ENCODE measurements around the gene TMPRSS6. TPM values are rescaled to one million over a fixed set of nuclear protein-coding genes. Genes with fewer than 3 reads are reported as not detected.

TMPRSS6 gene
- polyA plus RNA-seq, 3 donors: 0.17 to 0.21 (median 0.21) TPM

DNA sequence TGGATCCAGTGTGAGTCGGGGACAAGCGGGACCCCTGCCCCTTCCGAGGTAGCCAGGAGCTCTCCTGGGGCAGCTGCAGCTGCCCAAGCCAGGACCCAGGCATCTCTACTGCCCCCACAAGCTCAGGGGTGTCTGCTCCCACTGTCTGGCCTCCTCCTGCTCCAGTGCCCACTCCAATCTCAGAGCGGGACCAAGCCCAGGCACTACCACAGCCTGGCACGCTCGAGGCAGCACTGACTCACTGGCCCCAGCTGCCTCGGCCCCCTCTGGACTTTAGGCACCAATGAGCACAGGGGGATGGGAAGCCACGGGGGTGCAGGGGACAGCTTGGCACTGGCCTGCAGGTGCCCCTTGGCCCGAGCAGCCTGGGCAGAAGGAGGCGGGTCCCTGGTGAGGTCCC, 32.0 kb upstream of the TMPRSS6 start:
- DNase-seq (ENCODE audit: low read depth in 3 of 3, low spot score in 2 of 3): no peak

DNA sequence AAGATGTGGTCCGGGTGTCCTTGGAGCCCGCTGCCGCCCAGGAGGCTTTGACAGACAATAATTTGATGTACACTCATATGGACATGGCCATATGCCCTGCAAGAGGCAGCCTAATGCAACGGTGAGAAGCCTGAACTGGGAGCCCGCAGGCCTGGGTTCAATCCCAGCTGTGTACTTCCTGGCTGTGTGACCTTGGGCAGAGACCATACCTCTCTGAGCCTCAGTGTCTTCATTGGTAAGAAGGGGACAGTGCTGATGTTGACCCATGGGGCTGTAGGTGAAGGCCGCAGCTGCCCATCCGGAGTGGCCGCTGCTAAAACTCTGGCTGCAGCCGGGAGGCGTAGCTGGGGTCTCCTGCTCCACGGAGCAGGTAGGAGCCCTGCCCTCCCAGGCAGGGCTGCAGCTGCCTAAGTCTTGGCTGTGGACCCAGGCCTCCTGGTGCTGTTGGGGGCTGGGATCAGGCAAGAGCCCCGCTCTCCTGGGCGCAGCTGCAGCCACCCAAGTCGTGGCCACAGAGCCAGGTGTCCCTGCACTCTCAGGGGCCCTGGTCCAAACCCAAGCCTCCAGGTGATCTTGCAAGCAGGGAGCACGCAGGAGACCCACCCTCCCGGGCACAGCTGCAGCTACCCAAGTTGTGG, 31.3 kb upstream of the TMPRSS6 start:
- DNase-seq (ENCODE audit: low read depth in 3 of 3, low spot score in 2 of 3): no peak

DNA sequence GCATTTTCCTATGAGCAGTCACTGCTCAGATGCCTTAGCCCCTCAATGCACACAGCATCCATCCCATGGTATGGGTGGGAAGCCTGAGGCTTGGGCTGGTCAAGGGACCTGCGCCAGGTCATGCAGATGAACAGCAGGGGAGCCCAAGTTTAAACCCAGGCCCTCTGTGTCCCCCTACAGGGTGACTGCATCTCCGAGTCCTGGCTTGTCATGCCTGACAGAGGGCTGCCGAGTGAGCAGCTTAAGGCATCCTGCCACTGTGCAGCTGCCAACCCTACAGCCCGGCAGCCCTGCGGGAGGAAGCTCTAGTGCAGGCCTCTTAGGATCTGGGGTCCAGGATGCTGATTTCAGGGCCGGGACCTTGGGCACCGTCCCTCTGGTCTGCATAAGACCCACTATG, 30.2 kb upstream of the TMPRSS6 start:
- DNase-seq (ENCODE audit: low read depth in 3 of 3, low spot score in 2 of 3): no peak

DNA sequence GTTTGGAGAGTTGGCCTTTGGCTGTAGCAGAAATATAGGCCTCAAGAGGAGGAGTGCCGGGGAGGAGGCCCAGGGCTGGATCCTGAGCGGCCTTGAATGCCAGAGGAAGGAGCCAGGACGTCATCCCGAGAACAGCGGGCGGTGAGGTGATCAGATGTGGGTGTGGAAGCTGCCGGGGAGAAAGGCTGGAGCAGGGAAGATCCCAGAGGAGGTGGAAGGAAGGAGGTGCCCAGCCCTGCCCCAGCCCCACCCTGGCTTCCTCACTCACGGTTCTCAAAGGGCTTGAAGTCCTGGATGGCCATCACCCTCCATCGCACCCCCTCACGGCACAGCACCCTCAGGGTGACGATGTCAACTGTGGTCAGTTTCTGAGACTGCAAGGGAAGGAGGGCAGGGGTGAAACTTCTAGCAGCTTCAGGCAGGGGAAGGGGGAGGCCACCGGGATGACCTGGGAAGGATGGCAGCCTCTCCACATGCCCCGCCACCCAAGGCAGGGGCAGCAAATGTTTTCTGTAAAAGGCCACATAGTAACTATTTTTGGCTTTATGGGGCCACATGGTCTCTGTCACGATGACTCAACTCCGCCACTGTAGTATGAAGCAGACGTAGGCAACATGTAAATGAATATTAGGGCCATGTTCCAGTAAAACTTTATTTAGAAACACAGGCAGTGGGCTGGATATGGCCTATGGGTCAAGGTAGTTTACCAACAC, 29.5 kb upstream of the TMPRSS6 start:
- no peak for DNase-seq (ENCODE audit: low read depth in 3 of 3, low spot score in 2 of 3)

DNA sequence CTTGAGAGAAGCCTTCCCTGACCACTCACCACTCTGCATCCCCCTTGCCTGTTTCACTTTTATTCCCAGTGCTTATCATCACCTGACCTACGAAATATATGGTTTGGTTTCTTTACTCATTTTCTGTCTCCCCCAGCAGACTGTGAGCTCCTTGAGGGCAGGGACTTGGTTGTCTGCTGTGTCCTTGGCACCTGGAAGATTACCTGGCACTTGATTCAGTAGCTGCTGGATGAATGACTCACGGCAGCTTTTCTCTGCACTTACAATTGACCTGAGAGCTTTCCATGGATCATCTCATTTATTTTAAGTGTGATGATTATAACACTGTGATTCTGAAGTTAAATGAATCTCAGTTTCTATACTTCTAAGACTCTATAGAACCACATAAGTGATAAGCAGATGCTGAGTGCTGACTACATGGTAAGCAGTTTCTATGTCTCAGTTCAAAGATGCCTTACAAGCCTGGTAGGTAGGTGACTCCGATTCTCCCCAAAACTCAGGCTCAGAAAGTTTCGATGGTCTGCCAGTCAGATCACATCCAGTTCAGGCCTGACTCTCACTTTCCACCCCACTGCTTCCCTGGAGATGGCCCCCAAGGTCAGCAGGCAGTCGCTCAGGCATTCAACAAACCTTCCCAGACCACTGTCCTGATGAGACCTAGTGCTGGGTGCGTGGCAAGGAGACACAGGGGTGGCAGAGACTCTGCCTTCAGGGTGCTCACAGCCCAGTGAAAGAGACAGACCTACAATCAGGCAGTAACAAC, 28.6 kb upstream of the TMPRSS6 start:
- DNase-seq (ENCODE audit: low read depth in 3 of 3, low spot score in 2 of 3): no peak

DNA sequence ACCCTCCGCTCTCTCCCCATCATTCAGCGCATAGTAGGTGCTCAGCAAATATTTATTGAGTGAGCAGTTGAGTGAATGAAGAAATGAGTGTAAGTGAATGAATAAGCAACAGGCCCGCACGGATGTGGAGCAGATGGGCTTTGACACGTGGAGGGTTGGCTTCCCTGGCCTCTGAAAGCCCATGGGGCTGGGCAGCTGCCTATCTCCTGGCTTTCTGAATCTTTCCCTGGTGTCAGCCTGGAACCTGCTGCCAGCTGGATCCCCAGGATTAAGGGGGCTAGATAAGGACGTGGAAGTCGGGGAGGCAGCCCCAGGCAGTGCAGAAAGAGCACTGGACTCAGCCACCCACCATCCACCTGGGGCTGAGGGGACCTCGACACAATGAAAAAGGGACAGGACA, 27.6 kb upstream of the TMPRSS6 start:
- no peak for DNase-seq (ENCODE audit: low read depth in 3 of 3, low spot score in 2 of 3)

DNA sequence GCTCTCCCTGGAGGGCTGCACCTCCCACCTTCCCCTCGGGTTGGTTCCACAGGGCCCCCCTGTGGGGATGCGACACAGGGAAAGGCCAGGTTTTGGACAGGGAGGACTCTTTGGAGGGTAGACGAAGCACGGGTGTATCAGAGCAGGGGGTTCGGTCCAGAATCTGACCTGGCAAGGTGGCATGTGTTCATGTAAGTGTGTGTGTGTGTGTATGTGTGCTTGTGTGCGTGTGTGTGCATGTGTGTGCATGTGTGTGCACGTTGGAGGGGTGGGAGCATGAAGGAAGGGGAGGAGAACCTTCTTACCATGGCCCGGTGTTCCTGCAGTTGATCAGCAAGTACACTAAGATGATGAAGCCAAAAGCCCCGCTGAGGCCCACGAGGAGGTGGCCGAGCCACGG, 25.5 kb upstream of the TMPRSS6 start:
- DNase-seq (ENCODE audit: low read depth in 3 of 3, low spot score in 2 of 3): no peak

DNA sequence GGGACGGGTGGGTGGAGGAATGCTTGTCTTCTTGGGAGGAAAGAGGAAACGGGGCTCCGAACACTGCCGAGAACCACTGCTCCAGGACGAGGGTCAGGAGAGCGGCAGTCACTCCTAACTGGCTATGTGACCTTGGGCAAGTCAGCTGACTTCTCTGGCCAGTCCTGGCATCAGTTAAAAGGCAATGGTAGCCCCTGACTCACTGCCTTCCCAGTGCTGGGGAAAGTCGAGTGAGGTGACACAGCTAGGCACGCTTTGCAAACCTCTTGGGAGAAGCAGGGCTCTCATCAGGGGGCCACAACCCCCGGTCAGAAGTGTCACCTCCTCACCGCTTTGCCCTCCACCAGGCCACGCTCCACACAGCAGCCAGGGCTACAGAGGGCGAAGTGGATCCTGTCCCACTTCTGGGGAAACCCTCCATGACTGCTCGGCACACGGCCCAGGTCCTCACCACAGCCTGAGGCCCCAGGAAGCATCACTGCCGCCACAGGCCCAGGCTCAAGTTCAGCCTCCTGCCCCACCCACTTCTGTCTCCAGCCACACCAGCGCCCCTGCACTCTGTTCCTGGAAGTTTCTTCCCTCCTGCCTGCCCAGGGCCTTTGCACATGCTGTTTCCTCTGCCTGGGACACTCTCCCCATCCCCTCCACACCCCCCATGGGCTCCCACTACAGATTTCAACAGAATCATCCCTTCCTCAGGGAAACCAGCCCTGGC, 23.9 kb upstream of the TMPRSS6 start:
- no peak for DNase-seq (ENCODE audit: low read depth in 3 of 3, low spot score in 2 of 3)

DNA sequence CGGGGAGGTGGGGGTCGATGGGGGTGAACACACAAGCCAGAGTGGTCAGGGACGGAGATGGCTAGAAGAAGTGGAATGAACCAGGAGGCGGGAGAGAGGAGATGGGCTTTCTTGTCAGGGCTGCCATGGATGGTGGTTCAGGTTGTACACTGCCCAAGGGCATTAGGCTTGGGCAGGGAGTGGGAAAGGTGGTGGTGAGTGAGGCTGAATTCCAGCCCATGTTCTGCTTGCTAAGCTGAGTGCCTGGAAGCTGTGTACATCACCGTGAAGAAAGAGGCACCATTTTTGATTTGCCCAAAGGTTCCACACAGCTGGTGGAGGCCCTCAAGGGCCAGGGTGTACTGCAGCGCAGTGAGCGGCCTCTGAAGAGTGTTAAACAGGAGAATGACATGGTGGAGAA, 23.3 kb upstream of the TMPRSS6 start:
- no peak for DNase-seq (ENCODE audit: low read depth in 3 of 3, low spot score in 2 of 3)

DNA sequence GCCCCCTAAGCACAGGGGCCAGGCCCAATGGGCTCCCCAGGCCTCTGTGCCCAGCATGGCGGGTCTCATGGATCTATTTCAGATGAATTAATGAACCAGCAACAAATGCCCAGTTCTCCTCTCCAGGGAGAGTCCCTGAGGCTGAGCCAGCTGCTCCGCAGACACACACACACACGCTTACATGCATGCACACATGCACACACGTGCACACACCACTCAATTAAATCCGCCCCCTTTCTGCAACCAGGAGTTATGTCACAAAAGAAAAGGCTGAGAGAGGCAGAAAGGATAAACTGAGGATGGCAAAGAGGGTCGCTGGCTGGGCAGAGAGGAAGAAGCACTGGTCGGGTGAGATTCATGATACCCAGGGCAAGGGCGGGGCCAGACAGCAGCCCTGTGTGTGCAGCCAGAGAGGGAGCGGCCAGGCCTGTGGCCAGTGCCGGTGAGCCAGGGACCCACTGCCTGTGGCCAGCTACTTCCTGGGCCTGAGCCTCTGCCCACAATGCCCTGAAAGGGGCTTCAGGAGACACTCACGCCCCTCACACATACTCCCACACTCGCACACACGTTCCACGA, 20.4 kb upstream of the TMPRSS6 start:
- no peak for DNase-seq (ENCODE audit: low read depth in 3 of 3, low spot score in 2 of 3)

DNA sequence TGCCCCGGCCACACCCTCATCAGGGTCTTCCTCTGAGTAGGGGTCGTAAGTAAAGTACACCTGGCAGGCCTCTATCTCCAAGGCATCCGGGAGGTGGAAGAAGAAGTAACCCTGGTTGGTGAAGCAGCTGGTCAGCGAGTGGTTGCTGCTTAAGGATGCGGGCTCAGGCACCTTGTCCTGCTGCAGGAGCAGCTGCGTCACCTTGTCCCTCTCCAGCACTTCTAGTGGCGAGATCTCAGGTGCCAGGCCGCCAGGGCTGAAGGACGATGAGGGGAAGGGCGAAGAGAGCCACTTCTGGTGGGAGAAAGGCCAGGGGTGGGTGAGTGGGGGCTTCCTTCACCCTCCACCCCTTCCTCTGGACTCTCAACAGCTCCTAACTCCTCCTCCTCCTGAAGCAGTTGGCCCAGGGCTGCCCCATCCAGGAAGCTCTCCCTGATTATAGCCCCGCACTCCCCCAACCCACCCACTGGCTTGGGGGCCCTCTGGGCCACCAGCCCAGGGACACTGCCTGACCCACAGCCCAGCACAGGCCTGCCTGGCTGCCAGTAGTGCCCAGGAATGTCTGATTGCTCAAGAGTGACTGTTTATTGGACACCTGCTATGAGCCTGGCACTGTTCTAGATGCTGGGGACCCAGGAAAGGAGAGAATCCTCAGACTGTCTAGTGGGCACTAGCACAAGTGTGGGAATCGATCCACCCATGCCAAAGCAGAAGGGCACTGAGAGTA, 19.2 kb upstream of the TMPRSS6 start:
- no peak for DNase-seq (ENCODE audit: low read depth in 3 of 3, low spot score in 2 of 3)

DNA sequence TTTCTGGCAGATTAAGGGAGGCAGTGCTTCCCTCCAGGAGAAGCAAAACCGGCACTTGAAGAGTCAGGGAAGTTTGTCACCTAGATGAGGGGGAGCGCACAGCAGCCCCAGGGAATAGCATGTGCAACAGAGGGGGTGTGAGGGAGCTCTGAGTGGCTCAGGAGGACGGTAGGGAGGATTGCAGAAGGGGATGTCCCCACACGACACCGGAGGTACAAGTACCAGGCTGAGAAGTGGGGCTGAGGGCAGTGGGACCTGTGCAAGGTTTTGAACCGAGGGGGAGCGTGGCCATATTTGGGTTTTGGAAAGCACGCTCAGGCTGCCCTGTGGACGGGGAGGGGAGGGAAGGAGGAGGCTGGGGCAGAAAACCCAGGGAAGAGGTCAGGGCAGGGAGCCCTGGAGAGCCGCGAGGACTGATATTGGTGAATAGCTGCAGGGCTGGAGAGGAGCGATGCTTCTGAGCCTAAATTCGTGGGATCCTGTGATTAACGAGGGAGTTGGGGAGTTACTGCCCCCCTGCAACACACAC, 17.9 kb upstream of the TMPRSS6 start:
- DNase-seq (ENCODE audit: low read depth in 3 of 3, low spot score in 2 of 3): no peak

DNA sequence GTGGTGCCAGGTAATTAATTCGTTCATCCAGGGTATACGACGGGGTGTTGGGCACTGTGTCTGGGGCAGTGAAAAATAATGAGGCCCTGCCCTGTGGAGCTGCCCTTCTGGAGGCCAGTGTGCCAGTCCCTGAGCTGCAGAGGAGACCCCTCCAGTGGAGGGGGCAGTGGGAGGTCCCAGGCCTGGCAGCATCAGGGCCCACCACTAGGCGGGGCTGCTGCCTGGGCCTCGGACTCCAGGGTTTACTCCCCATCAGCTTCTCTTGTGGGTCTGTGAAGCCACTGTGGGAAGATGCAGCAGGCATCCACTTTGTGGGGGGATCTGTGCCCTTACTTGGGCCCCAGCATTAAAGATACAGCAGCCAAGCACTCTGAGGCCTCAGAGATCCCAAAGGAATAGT, 17.4 kb upstream of the TMPRSS6 start:
- no peak for DNase-seq (ENCODE audit: low read depth in 3 of 3, low spot score in 2 of 3)

DNA sequence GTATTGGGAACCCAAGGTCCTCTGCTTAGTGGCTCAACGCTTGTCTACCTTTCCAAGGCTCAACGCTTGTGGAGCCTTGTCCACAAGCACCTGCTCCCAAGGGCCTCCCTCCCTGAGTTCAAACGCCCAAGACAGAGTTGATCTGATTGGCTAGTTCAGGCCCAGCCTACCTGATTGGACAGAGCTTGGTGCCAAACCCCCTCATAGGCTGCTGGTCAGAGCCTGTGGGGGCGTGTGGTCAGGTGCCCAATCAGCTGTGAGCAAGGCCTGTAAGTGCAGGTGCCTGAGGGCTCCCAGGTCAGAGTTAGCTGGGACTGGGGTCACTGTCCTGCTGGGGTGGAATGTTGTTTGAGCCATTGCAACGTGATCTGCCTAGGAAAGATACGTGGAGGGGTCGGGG, 16.9 kb upstream of the TMPRSS6 start:
- no peak for DNase-seq (ENCODE audit: low read depth in 3 of 3, low spot score in 2 of 3)

DNA sequence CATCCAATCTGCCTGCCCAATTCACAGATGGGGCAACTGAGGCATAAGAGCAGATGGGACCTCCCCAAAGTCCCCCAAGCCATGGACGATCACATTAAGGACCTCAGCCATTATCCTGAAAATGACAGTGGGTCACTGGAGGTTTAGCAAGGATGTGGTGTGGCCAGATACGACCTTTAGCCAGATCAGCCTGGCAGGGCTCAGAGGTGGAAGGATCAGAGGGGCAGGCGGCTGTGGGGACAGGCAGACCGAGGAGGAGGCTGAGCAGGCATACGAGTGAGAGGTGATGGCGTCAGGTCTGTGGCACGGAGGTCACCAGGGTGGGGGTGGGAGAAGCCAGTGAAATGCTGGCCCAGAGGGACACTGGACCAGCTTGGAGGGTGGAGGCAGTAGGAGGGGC, 14.1 kb upstream of the TMPRSS6 start:
- DNase-seq (ENCODE audit: low read depth in 3 of 3, low spot score in 2 of 3): no peak

DNA sequence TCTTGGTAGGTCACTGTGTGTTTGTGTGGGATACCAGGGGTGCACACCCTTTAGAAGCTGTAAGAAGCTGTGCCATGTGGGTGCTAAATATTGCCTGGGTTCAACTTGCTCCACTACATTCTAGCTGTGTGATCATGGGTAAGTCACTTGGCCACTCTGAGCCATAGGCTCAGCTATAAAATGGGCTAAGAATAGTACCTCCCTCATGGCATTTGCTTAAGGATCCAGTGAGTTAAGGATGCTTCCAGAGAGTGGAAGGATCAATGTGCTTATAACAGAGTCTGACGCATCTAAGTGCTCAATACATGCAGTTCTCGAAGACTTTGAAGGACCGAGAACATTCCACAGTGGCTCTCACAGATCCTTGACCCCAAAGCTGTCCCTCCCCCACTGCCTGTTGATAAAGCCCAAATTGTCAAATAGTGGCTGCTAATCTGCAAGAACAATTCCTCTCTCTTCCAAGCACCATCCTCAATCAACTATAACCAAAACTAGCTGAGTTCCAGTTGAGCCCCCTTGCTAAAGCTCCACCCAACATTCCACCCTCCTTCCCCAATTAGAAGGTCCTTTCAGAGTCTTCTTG, 13.2 kb upstream of the TMPRSS6 start:
- DNase-seq (ENCODE audit: low read depth in 3 of 3, low spot score in 2 of 3): no peak

DNA sequence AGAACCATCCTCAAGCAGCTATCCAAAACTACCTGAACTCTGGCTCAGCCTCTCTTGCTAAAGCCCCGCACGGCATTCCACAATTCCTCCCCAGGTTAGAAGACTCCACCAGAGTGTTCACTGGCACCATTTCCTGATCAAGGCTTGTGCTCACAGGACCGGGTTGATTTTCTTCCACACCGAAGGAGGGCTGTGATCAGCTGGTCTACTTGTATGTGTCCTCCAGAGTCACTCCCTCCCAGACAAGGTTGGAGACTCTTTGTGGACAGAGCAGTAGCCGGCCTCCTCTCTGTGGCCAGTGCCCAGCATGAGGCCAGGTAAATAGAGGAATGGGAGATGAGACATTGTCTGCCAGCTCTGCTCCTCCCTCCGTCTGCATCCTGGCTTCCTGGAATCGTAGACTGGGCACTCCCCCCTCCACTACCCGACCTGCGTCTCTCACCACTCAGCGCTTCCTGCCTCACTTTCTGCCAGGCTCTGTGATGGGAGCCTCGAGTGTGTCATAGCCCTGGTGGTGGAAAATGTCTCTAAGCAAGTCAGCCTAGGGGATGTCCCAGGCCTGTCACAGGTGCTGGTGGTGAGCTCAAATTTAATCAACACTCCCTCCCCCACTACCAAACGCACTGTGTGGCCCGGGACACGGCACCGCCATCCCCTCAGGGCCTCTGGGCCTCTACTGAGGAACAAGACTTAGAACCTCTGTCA, 12.5 kb upstream of the TMPRSS6 start:
- no peak for DNase-seq (ENCODE audit: low read depth in 3 of 3, low spot score in 2 of 3)

DNA sequence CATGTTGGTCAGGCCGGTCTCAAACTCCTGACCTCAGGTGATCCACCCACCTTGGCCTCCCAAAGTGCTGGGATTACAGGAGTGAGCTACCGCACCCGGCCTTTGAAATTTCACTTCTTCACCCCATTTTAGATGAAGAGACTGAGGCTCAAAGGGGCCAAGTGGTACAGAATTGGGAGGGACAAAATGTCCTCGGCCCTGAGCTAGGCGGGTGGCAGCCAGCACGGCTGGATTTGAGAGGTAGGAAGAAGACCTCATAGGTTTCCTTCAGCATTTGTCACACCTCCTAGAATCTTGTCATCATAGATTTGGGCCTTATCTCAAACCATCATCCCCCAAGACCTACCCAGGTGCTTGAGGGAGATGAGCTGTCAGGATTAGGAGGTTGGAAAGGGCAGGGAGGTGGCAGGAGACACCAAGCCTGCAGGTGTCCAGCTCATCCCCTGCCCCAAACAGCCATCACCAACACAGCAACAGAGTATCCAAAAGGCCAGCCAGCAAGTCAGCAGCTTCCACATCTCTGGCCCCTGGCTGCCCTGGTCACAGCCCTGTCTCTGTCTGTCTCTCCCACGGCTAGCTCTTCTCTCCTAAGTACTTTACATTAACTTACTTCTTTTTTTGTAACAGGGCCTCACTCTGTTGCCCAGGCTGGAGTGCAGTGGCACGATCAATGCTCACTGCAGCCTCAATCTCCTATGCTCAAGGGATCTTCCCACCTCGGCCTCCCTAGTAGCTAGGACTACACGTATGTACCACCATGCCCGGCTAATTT, 11.2 kb upstream of the TMPRSS6 start:
- no peak for DNase-seq (ENCODE audit: low read depth in 3 of 3, low spot score in 2 of 3)
